CD4-positive, alpha-beta T cell treated with Interleukin-1 beta for 1 hour (primary cell): ENCODE data around the gene TAOK3.
"Not testable (repeated sequence)": the region's sequence is repeated elsewhere in the genome, so short reads cannot be mapped to it uniquely, and the experiment has no call there.

Experiments used
- DNase-seq, 2 donors: peaks; one replicate each; pipeline ENCODE4 v3.0.0-alpha.2; 2020 to 2022

TAOK3 gene

DNA sequence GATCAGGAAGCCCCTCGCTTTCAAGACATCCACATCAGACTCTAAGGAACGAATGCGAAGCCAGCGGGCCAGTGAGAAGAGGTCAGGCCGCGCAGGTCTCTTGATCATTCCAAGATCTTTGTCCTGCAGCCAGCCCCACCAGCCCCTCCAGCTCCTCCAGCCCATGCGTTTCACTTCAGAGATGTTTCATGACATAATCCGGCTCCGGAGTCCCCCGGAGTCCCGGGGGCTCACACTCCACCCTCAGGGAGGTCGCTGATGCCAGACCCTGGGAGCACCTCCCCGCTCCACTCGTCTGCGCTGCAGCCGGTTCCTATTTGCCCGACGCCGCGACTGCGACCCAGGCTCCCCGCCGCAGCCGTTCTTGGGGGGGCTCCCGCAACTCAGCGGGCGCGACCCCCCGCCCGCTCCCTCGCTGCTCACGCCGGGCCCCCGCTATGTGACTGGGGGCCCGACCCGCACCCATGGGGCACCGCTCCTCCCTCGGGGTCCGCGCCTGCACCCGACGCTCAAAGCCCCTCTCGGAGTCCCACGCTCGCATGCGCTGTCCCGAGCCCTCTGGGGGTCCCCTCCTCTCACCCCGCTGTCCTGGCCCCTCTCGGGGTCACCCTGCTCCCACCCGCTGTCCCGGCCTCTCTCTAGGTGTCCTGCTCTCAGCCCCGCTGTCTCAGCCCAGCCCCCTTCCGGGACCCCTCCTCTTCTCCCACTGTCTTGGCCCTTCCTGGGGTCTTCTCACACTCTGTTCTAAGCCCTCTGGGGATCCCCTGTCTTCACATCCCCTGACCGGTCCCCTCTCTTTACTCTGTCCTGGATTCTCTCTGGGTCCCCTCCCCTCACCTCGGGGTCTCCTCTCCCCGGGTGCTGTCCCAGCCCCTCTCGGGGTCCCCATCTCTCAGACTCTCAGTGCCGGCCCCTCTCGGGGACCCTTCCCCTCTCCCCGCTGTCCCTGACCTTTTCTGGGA, 1.1 kb downstream of the TAOK3 start:
- DNase-seq: no peak

DNA sequence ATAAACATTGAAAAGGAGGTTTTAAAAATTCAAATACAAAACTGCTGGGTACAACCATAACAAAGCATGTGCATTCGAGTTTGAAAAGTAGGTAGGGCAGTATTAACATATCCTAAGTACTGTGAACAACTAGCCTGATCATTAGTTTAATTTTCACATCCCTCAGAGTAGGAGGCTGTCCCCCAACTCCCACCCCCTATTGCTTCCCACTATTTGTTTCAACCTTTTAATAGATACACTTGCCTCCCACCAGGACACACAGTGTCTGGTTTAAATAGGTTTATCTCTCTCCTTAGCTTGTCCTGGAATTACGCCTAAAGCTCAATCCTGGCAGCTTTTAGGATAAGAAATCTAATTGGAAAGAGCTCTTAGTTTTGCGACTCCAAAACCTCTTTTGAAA, 2.1 kb downstream of the TAOK3 start:
- no peak for DNase-seq

DNA sequence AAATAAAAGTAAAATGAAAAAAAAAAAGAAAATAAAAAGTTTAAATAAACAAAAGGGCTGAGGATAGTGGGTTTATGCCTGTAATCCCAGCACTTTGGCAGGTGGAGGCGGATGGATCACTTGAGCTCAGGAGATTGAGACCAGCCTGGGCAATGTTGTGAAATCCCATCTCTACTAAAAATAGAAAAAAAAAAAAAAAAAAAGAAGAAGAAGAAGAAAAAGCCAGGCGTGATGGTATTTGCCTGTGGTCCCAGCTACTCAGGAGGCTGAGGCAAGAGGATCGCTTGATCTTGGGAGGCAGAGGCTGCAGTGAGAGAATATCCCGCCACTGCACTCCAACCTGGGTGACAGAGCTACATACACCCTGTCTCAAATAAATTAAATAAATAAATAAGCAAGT, 3.9 kb downstream of the TAOK3 start:
- no peak for DNase-seq

DNA sequence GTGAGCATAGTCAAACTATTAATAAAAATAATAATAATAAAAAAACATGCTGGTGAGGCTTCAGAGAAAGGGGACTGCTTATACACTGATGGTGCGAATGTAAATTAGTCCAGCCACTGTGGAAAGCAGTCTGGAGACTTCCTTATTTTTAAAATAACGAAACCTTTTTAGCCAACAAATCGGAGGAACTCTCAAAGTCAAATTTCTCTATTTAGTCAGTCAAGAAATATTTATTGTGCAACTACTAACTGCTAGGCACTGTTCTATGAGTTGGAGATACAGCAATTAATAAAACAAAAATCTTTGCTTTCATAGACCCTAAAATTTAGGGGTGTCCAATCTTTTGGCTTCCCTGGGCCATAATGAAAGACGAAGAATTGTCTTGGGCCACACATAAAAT, 10.8 kb downstream of the TAOK3 start:
- no peak for DNase-seq

DNA sequence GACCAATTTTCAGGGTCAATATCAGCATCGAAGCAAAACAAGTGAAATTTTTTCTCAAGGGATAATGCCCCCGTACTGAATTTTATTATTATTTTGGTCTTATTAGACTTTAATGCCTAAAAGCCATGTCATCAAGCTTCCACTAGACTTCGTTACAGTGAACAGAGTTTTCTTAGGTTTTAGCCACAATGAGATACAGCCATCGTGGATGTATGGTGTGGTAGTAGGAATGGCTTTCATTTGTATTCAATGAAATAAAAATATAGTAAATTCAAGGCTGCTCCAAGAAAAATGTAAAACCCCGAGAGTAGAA, 11.7 kb downstream of the TAOK3 start:
- DNase-seq: no peak

DNA sequence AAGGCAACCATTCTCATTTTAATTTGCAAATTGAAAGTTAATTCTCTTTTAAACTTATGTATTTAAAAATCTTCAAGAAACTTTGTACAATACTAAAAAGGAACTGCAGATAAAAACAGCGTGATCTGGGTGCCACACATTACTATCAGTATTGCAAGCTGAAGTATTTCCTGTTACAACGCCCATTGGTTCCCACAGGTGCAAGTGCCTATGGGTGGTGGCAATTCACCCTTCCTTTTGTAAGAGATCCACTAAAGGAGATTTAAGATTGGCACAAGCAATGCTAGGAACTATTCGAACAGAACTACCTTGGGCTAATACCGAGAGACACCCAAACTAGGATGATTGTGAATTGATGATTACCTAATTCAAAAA, 13.2 kb downstream of the TAOK3 start:
- DNase-seq: peak; percentile 24 to 44

DNA sequence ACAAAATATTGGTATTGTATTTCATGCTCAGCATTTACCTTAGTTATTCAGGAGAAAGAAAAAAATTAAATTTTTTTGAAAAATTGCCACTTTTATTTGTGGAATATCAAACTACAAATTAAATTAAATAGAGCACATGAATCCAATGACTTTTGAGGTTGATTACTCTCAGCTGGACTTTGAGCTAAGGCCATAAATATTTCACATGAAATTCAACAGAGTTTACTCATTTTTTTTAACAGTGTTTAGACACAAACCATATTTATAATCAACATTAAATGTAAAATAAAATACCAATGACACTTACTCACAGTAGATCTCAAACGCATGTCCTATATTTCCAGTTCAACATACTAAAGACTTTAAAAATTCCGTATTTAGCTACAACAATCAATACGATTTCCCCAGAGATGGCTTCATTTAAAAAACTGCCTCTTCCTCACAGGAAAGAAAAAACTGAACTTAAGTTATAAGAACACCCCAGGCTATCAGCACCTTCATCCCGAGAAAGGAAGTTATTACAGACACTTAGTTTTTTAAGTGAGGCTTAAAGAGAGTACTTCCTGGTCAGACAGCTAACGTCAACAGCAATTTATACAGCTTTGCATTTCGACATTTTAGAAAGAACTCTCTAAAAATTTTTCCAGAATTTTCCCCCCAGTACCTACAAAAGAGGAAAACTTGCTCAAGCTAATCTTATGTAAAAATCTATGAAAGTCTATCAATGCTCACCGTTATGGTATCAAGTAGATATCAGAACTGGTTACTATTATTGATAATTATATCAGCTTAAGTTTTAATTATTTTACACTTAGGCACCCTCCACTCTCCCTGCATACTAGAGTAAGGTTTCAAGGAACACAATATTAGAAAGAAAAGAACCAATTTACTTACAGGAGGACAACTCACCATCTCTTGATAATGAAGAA, 13.8 kb downstream of the TAOK3 start:
- peak in 1 of 2 donors; percentile 32 for DNase-seq

DNA sequence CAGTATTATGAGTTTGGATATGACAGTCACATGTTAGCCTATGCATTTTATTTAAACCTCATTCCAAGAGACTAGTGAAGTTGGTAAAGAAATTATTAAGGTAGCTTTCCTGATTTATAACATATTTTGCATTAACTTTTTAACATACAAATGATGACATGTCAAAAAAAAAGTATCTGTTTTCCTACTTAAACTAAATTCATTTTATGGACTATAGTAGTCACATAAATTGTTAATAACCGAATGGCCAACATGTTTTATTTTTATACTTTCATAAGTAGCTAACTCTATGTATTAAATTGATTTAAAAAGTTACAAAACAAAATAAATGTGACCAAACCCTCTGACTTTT, 14.7 kb downstream of the TAOK3 start:
- no peak for DNase-seq

DNA sequence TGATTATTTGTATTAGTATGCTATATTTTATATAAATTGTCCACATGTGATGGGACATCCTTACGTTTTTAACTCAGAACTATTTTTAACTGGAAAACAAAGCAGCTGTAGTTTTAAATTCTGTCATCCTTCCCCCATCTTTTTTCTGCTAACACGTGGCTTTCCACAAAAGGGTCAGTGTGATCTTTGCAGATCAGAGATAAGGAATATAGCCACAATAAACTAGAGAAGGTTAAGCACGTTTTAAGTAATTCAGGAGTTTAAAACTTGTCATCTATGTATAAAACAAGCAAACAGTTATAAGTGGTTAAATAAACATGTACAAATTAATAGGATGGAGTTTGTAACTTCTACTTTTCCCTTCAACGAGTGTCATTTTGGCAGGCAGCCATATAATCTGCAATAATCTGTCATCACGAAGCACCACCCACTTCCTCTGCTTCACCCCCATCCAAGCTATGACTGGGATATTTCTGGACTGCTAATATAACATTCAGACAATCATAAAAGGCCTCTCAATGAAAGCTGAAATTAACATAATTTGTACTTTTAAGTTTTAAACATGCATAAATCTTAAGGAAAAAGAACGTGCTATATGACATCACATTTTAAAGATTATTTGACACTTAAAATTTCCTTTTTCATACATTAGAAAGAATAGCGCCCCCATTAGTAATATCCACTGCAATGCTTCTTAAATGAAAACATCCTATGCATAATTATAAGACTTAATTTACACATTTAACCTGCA, 15.3 kb downstream of the TAOK3 start:
- peak; percentile 56 to 69 for DNase-seq

DNA sequence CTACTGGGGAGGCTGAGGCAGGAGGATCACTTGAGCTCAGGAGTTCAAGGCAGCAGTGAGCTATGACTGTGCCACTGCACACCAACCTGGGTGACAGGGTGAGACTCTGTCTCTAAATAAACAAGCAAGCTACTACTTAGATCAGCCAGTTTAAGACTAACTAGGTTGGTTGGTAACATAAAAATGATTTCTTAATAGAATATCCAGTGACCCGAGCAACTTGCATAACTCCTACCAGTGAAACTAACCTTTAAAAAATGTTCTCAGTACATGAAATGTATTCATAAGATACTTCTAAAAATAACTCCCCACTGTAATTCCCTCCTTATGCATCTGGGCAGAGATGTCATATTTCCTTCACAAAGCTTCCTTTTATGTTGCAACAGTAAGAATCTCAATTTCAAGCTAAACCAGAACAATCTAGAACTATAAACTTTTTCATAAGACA, 15.9 kb downstream of the TAOK3 start:
- DNase-seq: no peak

DNA sequence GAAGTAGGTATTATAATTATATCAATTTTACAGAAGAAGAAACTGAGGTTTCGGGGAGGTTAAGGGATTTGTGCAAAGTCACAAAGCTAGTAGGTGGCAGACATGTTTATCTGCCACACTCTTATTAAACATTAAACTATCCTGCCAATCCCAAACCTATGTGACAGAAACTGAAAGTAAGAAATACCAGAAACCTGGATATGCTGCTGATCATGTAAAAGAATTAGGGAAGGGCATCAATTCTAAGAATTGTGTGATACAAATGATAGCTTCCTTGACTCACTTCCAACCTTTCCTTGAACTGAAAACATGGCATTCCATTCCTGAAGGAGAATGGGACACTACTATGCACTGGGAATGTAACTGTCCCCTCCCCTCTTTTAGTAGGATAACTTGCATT, 16.9 kb downstream of the TAOK3 start:
- no peak for DNase-seq

DNA sequence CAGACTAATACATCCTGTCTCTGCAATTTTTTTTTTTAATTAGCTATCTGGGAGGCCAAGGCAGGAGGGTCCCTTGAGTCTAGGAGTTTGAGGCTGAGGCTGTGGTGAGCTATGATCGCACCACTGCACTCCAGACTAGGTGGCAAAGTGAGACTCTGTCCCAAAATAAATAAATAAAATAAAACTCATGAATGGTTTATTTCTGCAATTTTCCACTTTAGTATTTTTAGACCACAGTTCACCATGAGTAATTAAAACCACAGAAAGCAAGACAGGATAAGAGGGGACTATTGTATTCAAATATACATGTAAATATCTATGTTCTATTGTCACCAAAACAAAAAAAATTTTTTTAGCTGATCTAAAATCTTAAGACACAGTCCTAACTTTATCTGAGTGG, 17.8 kb downstream of the TAOK3 start:
- DNase-seq: no peak

DNA sequence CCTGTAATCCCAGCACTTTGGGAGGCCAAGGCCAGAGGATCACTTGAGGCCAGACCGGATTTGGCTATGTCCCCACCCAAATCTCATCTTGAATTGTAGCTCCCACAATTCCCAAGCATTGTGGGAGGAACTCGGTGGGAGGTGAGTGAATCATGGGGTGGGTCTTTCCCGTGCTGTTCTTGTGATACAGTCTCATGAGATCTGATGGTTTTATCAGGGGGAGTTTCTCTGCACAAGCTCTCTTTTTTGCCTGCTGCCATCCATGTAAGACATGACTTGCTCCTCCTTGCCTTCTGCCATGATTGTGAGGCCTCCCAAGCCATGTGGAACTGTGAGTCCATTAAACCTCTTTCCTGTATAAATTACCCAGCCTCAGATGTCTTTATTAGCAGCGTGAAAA, 18.2 kb downstream of the TAOK3 start:
- not testable (repeated sequence) for DNase-seq

DNA sequence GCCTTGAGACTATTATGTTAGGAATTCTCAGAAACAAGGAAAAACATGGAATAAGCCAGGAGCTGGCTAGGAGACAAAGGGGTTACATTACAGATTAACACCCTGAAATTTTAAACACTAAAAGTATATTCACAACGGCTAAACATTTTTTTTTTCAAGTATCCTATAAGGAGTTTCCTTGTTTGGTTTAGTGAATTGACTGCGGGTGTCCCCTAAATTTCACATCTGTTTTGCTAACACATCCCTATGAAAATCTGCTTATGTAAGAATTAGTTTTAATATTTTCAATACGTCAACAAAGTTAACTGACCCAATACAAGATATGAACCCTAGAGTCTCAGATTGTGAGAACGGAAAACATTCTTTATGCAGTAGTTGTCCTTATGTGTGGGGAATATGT, 19.0 kb downstream of the TAOK3 start:
- DNase-seq: no peak

DNA sequence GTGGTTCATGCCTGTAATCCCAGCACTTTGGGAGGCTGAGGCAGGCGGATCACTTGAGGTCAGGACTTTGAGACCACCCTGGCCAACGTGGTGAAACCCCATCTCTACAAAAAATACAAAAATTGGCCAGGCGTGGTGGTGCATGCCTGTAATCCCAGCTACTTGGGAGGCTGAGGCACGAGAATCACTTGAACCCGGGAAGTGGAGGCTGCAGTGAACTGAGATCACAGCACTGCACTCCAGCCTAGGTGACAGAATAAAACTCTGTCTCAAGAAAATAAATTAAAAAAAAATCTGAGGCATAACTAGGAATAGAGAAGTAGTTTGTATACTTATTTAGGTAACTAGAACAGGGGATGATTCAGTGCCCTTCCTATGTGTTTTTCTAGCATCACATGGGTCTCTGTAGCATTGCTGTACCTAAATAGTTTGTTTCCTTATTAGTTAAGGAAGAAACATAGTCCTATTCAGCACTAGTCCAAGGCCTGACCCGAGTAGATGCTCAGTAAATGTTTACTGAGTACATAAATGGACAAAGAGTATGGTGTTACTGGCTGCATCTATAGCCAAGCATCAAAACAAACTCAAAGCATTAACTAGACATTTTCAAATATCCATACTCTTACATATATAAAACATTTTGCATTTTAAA, 21.7 kb downstream of the TAOK3 start:
- DNase-seq: no peak

DNA sequence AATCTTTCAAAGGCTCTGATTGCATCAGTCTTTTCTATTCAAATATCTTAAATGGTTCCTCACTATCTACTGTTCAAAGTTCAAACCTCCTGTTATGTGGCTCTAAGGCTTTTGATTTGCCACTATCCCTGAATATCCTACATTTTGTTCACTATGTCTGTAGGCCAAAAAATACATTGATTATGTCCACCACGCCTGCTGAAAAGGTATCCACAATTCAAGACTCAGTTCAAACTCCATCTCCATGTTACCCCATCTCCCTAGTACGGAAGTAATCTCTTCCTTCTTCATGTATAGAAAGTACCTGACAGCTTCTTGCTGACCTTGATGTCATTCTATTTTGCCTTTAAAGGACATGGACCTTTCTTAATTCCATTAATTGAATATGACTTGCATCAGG, 24.8 kb downstream of the TAOK3 start:
- no peak for DNase-seq

DNA sequence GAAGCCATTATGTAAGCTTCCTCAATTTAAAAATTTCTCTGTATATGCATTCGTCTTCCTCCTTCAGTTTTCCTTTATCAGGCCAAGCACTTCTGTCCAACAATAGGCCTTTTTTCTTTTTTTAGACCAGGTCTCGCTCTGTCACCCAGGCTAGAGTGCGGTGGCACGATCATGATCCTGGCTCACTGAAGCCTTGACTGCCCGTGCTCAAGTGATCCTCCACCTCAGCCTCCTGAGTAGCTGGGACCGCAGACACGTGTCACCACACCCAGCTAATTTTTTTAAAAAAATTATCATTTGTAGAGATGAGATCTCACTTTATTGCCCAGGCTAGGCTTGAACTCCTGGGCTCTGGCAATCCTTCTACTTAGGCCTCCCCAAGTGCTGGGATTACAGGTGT, 25.8 kb downstream of the TAOK3 start:
- no peak for DNase-seq

DNA sequence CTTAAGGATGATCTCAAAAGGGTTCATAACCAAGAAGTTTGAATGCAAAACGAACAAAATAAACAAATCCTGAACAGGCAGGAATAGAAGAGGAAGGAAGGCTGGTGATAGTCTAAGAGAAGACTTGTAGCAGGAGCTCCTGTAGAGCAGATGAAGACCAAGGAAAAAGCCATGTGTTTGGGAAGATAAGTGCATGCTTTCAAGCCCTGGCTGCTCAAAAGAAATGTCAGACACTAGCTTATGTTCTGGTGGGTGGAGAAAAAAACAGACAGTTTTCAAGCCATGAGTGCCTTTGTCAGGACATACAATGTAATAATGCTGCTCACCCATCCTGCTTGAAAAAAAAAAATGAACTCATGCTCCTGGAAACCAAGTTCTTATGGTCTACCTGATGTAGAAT, 27.4 kb downstream of the TAOK3 start:
- no peak for DNase-seq

DNA sequence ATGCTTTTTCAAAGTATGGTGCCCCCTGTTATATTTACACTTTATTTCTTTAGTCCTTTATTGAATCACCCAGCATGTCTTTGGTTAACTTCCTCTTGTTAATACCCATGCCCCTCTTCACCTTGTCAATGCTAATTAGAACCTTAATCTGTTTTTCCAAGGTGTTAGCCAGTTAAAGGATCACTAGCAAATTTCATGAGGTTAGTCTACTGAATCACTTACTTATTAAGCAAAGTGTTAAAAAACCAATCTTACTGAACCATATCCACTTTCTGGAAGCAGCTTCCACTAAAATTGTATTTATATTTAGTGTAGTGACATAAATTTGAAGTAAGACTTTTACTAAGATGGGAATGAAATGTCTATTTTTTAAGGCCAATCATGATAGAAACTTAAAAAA, 27.9 kb downstream of the TAOK3 start:
- DNase-seq: no peak

DNA sequence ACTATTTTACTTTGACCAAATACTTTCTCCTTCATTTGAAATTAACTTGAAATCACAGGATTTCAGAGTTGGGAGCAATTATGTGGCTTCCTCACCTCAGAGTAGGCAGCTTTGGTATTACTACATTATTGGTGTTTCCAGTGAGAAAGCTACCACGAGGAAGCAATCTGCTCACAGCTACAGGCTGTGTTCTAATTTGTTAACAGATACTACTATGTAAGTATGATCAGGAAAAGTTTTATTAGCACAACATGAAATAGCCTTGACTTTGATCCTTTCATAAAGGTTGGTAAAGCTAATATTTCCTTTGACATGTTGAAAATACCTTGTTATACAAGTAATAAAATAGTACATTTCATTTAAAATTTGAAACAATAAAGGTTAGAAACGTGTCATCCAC, 30.6 kb downstream of the TAOK3 start:
- no peak for DNase-seq

DNA sequence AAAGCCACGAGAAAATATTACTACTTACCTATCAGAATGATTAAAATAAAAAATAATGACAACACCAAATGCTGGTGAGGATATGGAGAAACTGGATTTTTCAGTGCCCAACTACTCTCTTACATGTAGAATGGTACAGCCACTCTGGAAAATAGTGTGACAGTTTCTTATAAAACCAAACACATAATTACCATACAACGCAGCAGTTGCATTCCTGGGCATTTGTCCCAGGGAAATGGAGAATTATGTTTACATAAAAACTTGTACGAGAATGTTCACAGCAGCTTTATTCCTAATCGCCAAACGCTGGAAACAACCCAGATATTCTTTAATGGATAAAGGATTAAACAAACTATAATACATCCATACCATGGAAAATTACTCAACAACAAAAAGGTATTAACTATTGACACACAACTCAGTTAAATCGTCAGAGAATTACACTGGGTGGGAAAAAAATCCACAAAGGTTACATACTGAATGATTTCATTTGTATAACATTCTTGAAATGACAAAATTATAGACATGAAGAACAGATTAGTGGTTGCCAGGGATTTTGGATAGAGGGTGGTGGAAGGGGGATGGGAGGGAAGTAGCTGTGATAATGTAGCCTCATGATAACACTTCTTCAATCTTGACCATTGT, 35.4 kb downstream of the TAOK3 start:
- DNase-seq: no peak

DNA sequence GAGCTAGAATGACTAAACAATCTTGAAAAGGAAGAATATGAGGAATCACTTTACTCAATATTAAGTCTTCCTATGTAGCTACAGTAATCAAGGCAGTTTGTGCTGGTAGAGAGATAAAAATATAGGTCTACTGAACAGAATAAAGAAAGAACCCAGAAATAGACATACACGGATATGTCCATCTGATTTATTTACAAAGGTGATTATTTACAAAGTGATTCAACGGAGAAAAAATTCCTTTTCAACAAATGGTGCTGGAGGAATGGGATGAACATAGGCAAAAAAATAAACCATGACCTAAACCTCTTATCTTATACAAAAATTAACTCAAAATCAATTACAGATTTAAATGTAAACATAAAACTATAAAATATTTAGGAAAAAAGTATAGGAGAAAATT, 36.6 kb downstream of the TAOK3 start:
- DNase-seq: no peak
